ENCODE measurements around the gene KY. TPM values are rescaled to one million over a fixed set of nuclear protein-coding genes. Genes with fewer than 3 reads are reported as not detected.
"Not testable (repeated sequence)": the region's sequence is repeated elsewhere in the genome, so short reads cannot be mapped to it uniquely, and the experiment has no call there.

KY gene
- total and polyA plus RNA-seq, 2 donors (not counting 1 experiment from before 2014, with no cell fraction given): under 0.01 to 0.12 TPM

DNA sequence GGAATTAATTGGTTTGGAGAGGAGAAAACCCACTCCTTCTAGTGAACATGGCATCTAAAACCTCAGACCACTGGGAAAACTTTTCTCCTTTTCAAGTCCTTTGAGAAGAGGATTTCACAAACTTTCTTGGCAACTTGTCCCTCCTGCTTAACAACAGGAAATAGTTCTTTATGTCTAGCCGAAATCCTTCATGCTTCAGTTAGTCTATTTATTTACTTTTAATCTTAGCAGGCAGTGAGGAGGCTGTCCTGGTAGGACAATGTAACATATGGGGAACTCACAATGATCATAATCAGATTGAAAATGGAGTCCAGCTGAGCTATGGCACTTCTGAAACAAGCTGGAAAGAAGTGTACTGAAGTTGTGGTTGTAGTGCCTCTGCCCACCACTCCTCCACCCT, 50.6 kb downstream of the KY start:
- Histone ChIP-seq H2AFZ (ENCODE audit: low read length) (no peak overlapping the region), H3K79me2 (ENCODE audit: control insufficient read depth, insufficient read depth, low read length) (no peaks in the 10 kb centered on the region), H3K4me2 (ENCODE audit: extremely low read depth, insufficient read depth, low read length) (no peak overlapping the region), H3K36me3 (ENCODE audit: control insufficient read depth, insufficient read depth, low read length) (no peaks in the 10 kb centered on the region), H3K9ac (ENCODE audit: insufficient read depth, low read length) (no peak overlapping the region), H3K27me3 (ENCODE audit: control insufficient read depth, insufficient read depth, low read length) (no peaks in the 10 kb centered on the region), H3K27ac (ENCODE audit: insufficient read depth, low read length) (no peak overlapping the region), H4K20me1 (ENCODE audit: control insufficient read depth, extremely low read depth, insufficient read depth, low read length) (no peaks in the 10 kb centered on the region), H3K9me3 (ENCODE audit: control insufficient read depth, insufficient read depth, low read depth, low read length) (no peaks in the 10 kb centered on the region), H3K4me3 (replicated peaks in 1 of 4; ENCODE audit: control extremely low read depth in 1 of 4, insufficient read depth in 1 of 4, low read depth in 3 of 4, low read length in 4 of 4) (no peak overlapping the region), H3K4me1 (ENCODE audit: control insufficient read depth, extremely low read depth, insufficient read depth, low read length) (no peaks in the 10 kb centered on the region)
- peak; percentile 3 to 60 for DNase-seq (ENCODE audit: low read depth in 2 of 2)
- TF ChIP-seq EZH2 (IDR thresholded peaks at IDR 0.05; ENCODE audit: low read length, missing control alignments): no peak
- TF ChIP-seq, protein P1, sequence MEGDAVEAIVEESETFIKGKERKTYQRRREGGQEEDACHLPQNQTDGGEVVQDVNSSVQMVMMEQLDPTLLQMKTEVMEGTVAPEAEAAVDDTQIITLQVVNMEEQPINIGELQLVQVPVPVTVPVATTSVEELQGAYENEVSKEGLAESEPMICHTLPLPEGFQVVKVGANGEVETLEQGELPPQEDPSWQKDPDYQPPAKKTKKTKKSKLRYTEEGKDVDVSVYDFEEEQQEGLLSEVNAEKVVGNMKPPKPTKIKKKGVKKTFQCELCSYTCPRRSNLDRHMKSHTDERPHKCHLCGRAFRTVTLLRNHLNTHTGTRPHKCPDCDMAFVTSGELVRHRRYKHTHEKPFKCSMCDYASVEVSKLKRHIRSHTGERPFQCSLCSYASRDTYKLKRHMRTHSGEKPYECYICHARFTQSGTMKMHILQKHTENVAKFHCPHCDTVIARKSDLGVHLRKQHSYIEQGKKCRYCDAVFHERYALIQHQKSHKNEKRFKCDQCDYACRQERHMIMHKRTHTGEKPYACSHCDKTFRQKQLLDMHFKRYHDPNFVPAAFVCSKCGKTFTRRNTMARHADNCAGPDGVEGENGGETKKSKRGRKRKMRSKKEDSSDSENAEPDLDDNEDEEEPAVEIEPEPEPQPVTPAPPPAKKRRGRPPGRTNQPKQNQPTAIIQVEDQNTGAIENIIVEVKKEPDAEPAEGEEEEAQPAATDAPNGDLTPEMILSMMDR (conservative IDR thresholded peaks at IDR 0.05 in 1 of 2, IDR thresholded peaks at IDR 0.05 in 1 of 2; ENCODE audit: low read depth in 1 of 2, low read length in 2 of 2): no peak

DNA sequence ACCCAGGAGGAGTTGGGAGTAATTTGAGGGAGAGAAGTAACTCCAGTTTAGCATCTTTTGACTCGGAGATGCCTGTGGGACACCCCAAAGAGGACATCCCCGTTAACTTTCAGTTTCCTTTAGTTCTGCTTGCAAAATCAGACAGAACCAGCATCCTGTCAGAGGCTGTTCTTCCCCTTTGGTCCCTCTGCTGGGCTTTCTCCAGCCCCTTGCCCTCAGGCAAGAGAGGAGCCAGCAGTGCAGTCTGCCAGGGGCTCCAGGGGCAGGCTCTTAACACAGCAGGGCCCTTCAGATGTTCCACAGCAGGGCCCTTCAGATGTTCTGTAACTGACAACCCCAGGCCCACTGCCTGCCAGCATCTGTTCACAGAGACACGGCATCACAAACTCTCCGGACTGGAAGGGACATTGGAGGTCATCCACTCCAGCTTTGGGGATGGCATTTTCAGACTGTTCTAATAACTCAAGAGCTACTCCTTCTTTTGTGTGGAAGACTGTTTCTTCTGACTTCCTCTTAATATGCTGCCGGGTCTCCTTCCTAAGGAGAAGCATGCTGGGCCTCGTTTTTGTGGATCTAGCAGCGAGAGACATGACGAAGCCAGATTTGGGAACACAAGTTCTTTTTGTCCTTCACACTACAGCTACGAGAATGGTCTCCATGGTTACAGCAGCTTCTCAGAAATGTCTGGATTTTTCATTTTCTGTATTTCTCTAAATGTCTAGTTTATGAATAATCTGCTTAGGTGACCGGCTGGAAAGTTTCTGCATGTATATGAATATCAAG, 51.9 kb downstream of the KY start:
- H3K9ac ChIP-seq (ENCODE audit: insufficient read depth, low read length): no peak overlapping the region
- DNase-seq (ENCODE audit: low read depth in 2 of 2): no peak
- no peaks in the 10 kb centered on the region for H3K9me3 ChIP-seq (ENCODE audit: control insufficient read depth, insufficient read depth, low read depth, low read length)
- H3K79me2 ChIP-seq (ENCODE audit: control insufficient read depth, insufficient read depth, low read length): no peaks in the 10 kb centered on the region
- H2AFZ ChIP-seq (ENCODE audit: low read length): no peak overlapping the region
- no peak overlapping the region for H3K4me3 ChIP-seq (replicated peaks in 1 of 4; ENCODE audit: control extremely low read depth in 1 of 4, insufficient read depth in 1 of 4, low read depth in 3 of 4, low read length in 4 of 4)
- H4K20me1 ChIP-seq (ENCODE audit: control insufficient read depth, extremely low read depth, insufficient read depth, low read length): no peaks in the 10 kb centered on the region
- no peaks in the 10 kb centered on the region for H3K27me3 ChIP-seq (ENCODE audit: control insufficient read depth, insufficient read depth, low read length)
- H3K4me2 ChIP-seq (ENCODE audit: extremely low read depth, insufficient read depth, low read length): no peak overlapping the region
- TF ChIP-seq, protein P1 (conservative IDR thresholded peaks at IDR 0.05 in 1 of 2, IDR thresholded peaks at IDR 0.05 in 1 of 2; ENCODE audit: low read depth in 1 of 2, low read length in 2 of 2): no peak
- TF ChIP-seq EZH2 (IDR thresholded peaks at IDR 0.05; ENCODE audit: low read length, missing control alignments): no peak
- H3K4me1 ChIP-seq (ENCODE audit: control insufficient read depth, extremely low read depth, insufficient read depth, low read length): no peaks in the 10 kb centered on the region
- no peaks in the 10 kb centered on the region for H3K36me3 ChIP-seq (ENCODE audit: control insufficient read depth, insufficient read depth, low read length)
- no peak overlapping the region for H3K27ac ChIP-seq (ENCODE audit: insufficient read depth, low read length)

DNA sequence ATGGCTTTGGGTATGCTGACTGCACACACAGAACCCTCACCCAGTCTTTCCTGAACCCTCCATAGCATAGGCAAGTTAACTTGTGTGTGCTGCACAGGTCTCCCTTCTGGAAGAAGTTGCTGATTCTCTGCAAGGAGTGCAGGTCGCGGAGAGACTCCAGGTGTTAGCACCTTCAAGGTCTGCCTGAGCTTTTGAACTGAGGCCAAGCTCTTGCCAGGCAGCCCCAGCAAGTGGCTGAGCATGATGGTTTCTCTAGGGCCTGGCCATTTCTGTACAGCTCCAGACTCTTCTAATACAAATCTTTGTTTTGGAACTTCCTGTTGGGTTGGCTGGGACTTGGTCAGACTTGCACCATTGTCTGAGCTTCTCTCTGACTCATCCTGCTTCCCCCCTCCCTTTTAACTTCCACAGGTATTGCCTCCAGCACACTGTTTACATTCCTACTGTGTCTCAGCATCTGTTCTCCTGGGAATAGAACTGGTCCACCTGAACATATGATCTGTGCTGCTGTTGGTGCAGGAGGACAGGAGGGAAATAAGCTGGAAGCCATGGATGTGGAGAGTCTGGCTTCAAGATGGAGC, 53.3 kb downstream of the KY start:
- Histone ChIP-seq H4K20me1 (ENCODE audit: control insufficient read depth, extremely low read depth, insufficient read depth, low read length) (no peaks in the 10 kb centered on the region), H3K4me1 (ENCODE audit: control insufficient read depth, extremely low read depth, insufficient read depth, low read length) (no peaks in the 10 kb centered on the region), H3K27ac (ENCODE audit: insufficient read depth, low read length) (no peak overlapping the region), H2AFZ (ENCODE audit: low read length) (no peak overlapping the region), H3K9me3 (ENCODE audit: control insufficient read depth, insufficient read depth, low read depth, low read length) (no peaks in the 10 kb centered on the region), H3K4me3 (replicated peaks in 1 of 4; ENCODE audit: control extremely low read depth in 1 of 4, insufficient read depth in 1 of 4, low read depth in 3 of 4, low read length in 4 of 4) (no peak overlapping the region), H3K79me2 (ENCODE audit: control insufficient read depth, insufficient read depth, low read length) (no peaks in the 10 kb centered on the region), H3K27me3 (ENCODE audit: control insufficient read depth, insufficient read depth, low read length) (no peaks in the 10 kb centered on the region), H3K4me2 (ENCODE audit: extremely low read depth, insufficient read depth, low read length) (no peak overlapping the region), H3K36me3 (ENCODE audit: control insufficient read depth, insufficient read depth, low read length) (no peaks in the 10 kb centered on the region), H3K9ac (ENCODE audit: insufficient read depth, low read length) (no peak overlapping the region)
- no peak for TF ChIP-seq EZH2 (IDR thresholded peaks at IDR 0.05; ENCODE audit: low read length, missing control alignments)
- DNase-seq (ENCODE audit: low read depth in 2 of 2): peak in 1 of 2 donors; percentile 24

DNA sequence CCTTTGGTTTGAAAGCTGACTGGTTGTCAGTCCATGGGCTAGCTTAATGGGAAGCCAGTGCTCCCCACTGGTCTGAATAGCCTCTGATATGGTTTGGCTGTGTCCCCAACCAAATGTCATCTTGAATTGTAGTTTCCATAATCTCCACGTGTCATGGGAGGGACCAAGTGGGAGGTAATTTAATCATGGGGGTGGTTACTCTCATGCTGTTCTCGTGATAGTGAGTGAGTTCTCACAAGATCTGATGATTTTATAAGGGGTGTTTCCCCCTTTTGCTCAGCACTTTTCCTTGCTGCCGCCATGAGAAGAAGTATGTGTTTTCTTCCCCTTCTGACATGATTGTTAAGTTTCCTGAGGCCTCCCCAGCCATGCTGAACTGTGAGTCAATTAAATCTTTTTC, 55.8 kb downstream of the KY start:
- not testable (repeated sequence) for H3K9me3 ChIP-seq (ENCODE audit: control insufficient read depth, insufficient read depth, low read depth, low read length); DNase-seq (ENCODE audit: low read depth in 2 of 2); H3K4me2 ChIP-seq (ENCODE audit: extremely low read depth, insufficient read depth, low read length); H3K27me3 ChIP-seq (ENCODE audit: control insufficient read depth, insufficient read depth, low read length); H3K36me3 ChIP-seq (ENCODE audit: control insufficient read depth, insufficient read depth, low read length); H3K79me2 ChIP-seq (ENCODE audit: control insufficient read depth, insufficient read depth, low read length); H3K4me1 ChIP-seq (ENCODE audit: control insufficient read depth, extremely low read depth, insufficient read depth, low read length); H3K27ac ChIP-seq (ENCODE audit: insufficient read depth, low read length); H4K20me1 ChIP-seq (ENCODE audit: control insufficient read depth, extremely low read depth, insufficient read depth, low read length); H3K4me3 ChIP-seq (replicated peaks in 1 of 4; ENCODE audit: control extremely low read depth in 1 of 4, insufficient read depth in 1 of 4, low read depth in 3 of 4, low read length in 4 of 4); H3K9ac ChIP-seq (ENCODE audit: insufficient read depth, low read length); H2AFZ ChIP-seq (ENCODE audit: low read length)

Measured in fibroblast of lung (primary cell).